Measurements from ENCODE around the gene CSRP1.
A peak's percentile ranks its signal among the peaks of the same experiment; 100 is the strongest.

The CSRP1 gene

GRCh38 chr1:201506557-201507359 lies at the start of gene CSRP1:
TSS of gene CSRP1 (minus strand) at chr1:201507123. CDS start at chr1:201496303, 10,820 bp downstream.
- H3K4me3 ChIP-seq (replicated peaks in 1 of 2; ENCODE audit: low read depth in 2 of 2, low read length in 2 of 2), result peak within 1 kb of the TSS; percentile 79
- DNase-seq (ENCODE audit: low read depth in 2 of 2), result peak; percentile 82 to 89
- no peak for TF ChIP-seq CTCF (IDR thresholded peaks at IDR 0.05; ENCODE audit: low read depth, low read length)

GRCh38 chr1:201555593-201555945 lies 48.6 kb upstream of the CSRP1 start:
- TF ChIP-seq CTCF (IDR thresholded peaks at IDR 0.05; ENCODE audit: low read depth, low read length), result no peak
- DNase-seq (ENCODE audit: low read depth in 2 of 2), result no peak
- H3K4me3 ChIP-seq (replicated peaks in 1 of 2; ENCODE audit: low read depth in 2 of 2, low read length in 2 of 2), result no peak overlapping the region

GRCh38 chr1:201554789-201555592 lies 48.1 kb upstream of the CSRP1 start:
- no peak overlapping the region for H3K4me3 ChIP-seq (replicated peaks in 1 of 2; ENCODE audit: low read depth in 2 of 2, low read length in 2 of 2)
- no peak for TF ChIP-seq CTCF (IDR thresholded peaks at IDR 0.05; ENCODE audit: low read depth, low read length)
- no peak for DNase-seq (ENCODE audit: low read depth in 2 of 2)

GRCh38 chr1:201554190-201554600 lies 47.3 kb upstream of the CSRP1 start:
- DNase-seq (ENCODE audit: low read depth in 2 of 2), result no peak

GRCh38 chr1:201553496-201554189 lies 46.7 kb upstream of the CSRP1 start:
- no peak overlapping the region for H3K4me3 ChIP-seq (replicated peaks in 1 of 2; ENCODE audit: low read depth in 2 of 2, low read length in 2 of 2)
- no peak for DNase-seq (ENCODE audit: low read depth in 2 of 2)
- TF ChIP-seq CTCF (IDR thresholded peaks at IDR 0.05; ENCODE audit: low read depth, low read length), result no peak

More at GRCh38 chr1:201554190-201554600, 47.3 kb upstream of the CSRP1 start:
- TF ChIP-seq CTCF (IDR thresholded peaks at IDR 0.05; ENCODE audit: low read depth, low read length), result no peak
- H3K4me3 ChIP-seq (replicated peaks in 1 of 2; ENCODE audit: low read depth in 2 of 2, low read length in 2 of 2), result no peak overlapping the region

GRCh38 chr1:201552941-201553351 lies 46.0 kb upstream of the CSRP1 start:
- TF ChIP-seq CTCF (IDR thresholded peaks at IDR 0.05; ENCODE audit: low read depth, low read length), result no peak
- H3K4me3 ChIP-seq (replicated peaks in 1 of 2; ENCODE audit: low read depth in 2 of 2, low read length in 2 of 2), result no peak overlapping the region
- DNase-seq (ENCODE audit: low read depth in 2 of 2), result peak in 1 of 2 donors; percentile 47
